Measurements from ENCODE around the gene TOR1AIP1.
"Not testable (repeated sequence)": the region's sequence is repeated elsewhere in the genome, so short reads cannot be mapped to it uniquely, and the experiment has no call there.

TOR1AIP1 gene, protein sequence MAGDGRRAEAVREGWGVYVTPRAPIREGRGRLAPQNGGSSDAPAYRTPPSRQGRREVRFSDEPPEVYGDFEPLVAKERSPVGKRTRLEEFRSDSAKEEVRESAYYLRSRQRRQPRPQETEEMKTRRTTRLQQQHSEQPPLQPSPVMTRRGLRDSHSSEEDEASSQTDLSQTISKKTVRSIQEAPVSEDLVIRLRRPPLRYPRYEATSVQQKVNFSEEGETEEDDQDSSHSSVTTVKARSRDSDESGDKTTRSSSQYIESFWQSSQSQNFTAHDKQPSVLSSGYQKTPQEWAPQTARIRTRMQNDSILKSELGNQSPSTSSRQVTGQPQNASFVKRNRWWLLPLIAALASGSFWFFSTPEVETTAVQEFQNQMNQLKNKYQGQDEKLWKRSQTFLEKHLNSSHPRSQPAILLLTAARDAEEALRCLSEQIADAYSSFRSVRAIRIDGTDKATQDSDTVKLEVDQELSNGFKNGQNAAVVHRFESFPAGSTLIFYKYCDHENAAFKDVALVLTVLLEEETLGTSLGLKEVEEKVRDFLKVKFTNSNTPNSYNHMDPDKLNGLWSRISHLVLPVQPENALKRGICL

DNA sequence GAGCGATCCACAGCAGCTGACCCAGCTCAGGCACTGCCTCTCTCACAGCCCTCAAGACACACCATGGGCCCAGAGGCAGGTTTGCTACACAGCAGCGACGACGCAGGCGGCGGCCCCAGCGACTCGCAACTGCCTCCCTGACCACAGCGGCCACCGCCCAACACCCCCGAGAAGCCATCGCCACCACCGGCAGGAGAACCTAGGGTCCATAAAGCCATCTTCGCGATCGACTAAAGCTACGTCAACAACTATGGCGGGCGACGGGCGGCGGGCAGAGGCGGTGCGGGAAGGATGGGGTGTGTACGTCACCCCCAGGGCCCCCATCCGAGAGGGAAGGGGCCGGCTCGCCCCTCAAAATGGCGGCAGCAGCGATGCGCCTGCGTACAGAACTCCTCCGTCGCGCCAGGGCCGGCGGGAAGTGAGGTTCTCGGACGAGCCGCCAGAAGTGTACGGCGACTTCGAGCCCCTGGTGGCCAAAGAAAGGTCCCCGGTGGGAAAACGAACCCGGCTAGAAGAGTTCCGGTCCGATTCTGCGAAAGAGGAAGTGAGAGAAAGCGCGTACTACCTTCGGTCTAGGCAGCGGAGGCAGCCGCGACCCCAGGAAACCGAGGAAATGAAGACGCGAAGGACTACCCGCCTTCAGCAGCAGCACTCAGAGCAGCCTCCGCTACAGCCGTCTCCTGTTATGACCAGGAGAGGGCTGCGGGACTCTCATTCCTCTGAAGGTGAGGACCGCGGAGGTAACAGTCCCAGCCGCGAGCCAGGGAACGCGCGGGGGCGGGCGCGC is at the start of gene TOR1AIP1:
TOR1AIP1 (plus strand) TSS at position 33 of the 787 bp plus-strand sequence; CDS start at position 251, 218 bp downstream.
- peak; percentile 99 for DNase-seq (ENCODE audit: low read depth)
- H3K4me3 ChIP-seq (ENCODE audit: low read depth, low read length) = peak within 1 kb of the TSS; percentile 95
- TF ChIP-seq MYC (IDR thresholded peaks at IDR 0.05; ENCODE audit: low read depth, low read length) (peak; percentile 81), POLR2A (IDR thresholded peaks at IDR 0.05; ENCODE audit: extremely low read depth, insufficient read length) (peak; percentile 62)
- TF ChIP-seq, protein P1, sequence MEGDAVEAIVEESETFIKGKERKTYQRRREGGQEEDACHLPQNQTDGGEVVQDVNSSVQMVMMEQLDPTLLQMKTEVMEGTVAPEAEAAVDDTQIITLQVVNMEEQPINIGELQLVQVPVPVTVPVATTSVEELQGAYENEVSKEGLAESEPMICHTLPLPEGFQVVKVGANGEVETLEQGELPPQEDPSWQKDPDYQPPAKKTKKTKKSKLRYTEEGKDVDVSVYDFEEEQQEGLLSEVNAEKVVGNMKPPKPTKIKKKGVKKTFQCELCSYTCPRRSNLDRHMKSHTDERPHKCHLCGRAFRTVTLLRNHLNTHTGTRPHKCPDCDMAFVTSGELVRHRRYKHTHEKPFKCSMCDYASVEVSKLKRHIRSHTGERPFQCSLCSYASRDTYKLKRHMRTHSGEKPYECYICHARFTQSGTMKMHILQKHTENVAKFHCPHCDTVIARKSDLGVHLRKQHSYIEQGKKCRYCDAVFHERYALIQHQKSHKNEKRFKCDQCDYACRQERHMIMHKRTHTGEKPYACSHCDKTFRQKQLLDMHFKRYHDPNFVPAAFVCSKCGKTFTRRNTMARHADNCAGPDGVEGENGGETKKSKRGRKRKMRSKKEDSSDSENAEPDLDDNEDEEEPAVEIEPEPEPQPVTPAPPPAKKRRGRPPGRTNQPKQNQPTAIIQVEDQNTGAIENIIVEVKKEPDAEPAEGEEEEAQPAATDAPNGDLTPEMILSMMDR (IDR thresholded peaks at IDR 0.05; ENCODE audit: low read depth, low read length) = peak; percentile 11
- TF ChIP-seq, protein P2, sequence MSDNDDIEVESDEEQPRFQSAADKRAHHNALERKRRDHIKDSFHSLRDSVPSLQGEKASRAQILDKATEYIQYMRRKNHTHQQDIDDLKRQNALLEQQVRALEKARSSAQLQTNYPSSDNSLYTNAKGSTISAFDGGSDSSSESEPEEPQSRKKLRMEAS (IDR thresholded peaks at IDR 0.05; ENCODE audit: low read depth, low read length) = peak; percentile 54

DNA sequence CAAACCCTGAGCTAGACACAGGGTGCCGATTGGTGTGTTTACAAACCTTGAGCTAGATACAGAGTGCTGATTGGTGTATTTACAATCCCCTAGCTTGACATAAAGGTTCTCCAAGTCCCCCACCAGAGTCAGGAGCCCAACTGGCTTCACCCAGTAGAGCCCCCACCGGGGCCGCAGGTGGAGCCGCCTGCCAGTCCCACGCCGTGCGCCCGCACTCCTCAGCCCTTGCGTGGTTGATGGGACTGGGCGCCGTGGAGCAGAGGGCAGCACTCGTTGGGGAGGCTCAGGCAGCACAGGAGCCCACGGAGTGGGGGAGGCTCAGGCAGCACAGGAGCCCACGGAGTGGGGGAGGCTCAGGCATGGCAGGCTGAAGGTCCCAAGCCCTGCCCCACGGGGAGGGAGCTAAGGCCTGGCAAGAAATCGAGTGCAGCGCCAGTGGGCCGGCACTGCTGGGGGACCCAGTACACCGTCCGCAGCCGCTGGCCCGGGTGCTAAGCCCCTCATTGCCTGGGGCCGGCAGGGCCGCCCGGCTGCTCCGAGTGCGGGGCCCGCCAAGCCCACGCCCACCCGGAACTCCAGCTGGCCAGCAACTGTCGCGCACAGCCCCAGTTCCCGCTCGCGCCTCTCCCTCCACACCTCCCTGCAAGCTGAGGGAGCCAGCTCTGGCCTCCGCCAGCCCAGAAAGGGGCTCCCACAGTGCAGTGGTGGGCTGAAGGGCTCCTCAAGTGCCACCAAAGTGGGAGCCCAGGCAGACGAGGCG is 45.2 kb upstream of the TOR1AIP1 start:
- H3K4me3 ChIP-seq (ENCODE audit: low read depth, low read length); DNase-seq (ENCODE audit: low read depth): not testable (repeated sequence)

DNA sequence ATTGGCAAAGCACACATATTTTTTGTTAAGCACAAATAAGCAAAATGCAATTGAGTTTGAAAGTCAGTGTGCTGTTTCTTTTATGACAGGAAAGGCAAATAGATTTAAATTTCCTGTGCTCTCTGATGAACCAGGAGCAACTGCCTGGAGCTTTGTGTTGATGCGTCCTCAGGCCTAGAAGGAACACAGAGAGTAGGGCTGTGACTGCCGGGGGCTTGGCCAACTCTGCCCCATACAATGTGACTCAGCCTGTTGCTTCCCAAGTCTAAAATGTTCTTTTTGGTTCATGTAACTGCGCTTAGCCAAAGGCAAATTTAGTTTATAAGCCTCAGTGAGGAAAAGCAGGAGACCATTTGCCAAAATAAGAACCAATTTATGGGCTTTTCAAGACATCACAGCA is 42.0 kb upstream of the TOR1AIP1 start:
- no peak for DNase-seq (ENCODE audit: low read depth)
- H3K4me3 ChIP-seq (ENCODE audit: low read depth, low read length) = no peak overlapping the region
- TF ChIP-seq, protein P2 (IDR thresholded peaks at IDR 0.05; ENCODE audit: low read depth, low read length) = no peak
- TF ChIP-seq POLR2A (IDR thresholded peaks at IDR 0.05; ENCODE audit: extremely low read depth, insufficient read length) (no peak), MYC (IDR thresholded peaks at IDR 0.05; ENCODE audit: low read depth, low read length) (no peak)
- TF ChIP-seq, protein P1 (IDR thresholded peaks at IDR 0.05; ENCODE audit: low read depth, low read length) = no peak

DNA sequence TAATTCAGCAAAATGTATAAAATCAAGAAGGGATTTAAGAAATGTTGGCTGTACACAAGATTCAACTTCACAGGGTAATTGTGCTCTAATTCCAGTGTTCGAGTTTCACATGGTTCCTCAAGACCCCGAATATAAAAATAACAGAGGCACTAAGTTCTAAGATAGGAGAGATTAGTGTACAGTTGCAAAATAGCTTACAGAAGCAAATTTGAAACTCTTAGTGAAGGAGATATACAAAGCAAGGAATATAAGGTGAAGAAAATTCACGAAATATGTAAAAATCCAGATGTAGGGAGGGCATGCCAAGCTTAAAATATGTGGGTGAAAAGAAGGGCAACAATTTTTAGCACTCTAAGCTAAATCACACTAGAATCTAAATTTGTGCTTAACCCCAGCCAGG is 33.9 kb upstream of the TOR1AIP1 start:
- H3K4me3 ChIP-seq (ENCODE audit: low read depth, low read length) = no peak overlapping the region
- DNase-seq (ENCODE audit: low read depth) = no peak
- TF ChIP-seq, protein P1 (IDR thresholded peaks at IDR 0.05; ENCODE audit: low read depth, low read length) = no peak
- TF ChIP-seq POLR2A (IDR thresholded peaks at IDR 0.05; ENCODE audit: extremely low read depth, insufficient read length) (no peak), MYC (IDR thresholded peaks at IDR 0.05; ENCODE audit: low read depth, low read length) (no peak)
- TF ChIP-seq, protein P2 (IDR thresholded peaks at IDR 0.05; ENCODE audit: low read depth, low read length) = no peak

DNA sequence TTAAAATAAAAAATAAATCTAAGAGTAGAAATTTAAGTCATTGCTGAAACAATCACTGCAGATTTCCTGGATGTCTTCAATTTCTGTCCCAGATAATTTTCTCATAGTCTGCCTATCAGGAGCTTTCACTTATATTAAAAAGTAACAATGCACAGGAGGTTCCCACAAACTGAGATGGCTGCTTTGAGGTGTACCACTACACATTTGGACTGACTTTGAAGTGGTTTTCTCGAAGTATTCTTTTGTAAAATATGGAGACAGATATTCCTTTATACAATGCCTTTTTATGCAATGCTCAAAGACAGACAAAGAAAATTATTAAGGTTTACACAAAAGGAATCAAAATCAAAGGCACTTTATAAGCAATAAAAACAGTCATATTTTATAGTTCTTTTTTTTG is 29.0 kb upstream of the TOR1AIP1 start:
- DNase-seq (ENCODE audit: low read depth) = no peak
- TF ChIP-seq, protein P2 (IDR thresholded peaks at IDR 0.05; ENCODE audit: low read depth, low read length) = no peak
- TF ChIP-seq, protein P1 (IDR thresholded peaks at IDR 0.05; ENCODE audit: low read depth, low read length) = no peak
- TF ChIP-seq MYC (IDR thresholded peaks at IDR 0.05; ENCODE audit: low read depth, low read length) (no peak), POLR2A (IDR thresholded peaks at IDR 0.05; ENCODE audit: extremely low read depth, insufficient read length) (no peak)
- H3K4me3 ChIP-seq (ENCODE audit: low read depth, low read length) = no peak overlapping the region

DNA sequence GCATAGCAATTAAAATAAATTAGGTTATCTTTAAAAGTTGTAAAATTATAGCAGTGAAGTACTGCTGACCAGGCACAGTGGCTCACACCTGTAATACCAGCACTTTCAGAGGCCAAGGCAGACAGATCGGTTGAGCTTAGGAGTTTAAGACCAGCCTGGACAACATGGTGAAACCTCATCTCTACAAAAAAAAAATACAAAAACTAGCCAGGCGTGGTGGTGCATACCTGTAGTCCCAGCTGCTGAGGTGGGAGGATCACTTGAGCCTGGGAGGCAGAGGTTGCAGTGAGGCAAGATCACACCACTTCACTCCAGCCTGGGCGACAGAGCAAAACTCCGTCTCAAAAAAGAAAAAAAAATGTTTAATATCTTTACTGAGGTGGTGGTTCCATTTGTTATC is 26.3 kb upstream of the TOR1AIP1 start:
- H3K4me3 ChIP-seq (ENCODE audit: low read depth, low read length); DNase-seq (ENCODE audit: low read depth): not testable (repeated sequence)

Measured in NB4 (cell line).